ENCODE data around the gene NEK11. TPM values are rescaled to one million over a fixed set of nuclear protein-coding genes. Genes with fewer than 3 reads are reported as not detected.

Gene NEK11
- total RNA-seq, 2 donors from 2014 or later = 0.20 to 6.0 TPM

DNA sequence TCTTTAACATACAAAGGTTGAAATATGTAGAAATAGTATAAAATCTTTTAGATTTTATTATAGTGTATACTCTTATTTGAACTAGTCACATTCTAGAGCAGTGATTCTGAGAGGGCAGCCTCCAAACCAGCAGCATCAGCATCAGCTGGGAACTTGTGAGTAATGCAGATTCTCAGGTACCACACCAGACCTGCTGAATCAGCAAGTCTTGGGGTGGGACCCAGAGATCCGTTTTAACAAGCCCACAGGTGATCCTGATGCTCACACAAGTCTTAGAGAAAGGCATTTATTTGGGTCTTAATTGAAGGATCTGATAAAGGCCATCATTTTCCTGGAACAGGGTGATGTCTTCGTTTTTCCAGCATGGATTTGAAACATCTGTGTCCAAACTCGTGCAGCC, 195.9 kb downstream of the NEK11 start:
- no peaks in the 10 kb centered on the region for H3K27me3 ChIP-seq (ENCODE audit: control insufficient read depth, insufficient read depth, low read length, poor library complexity, severe bottlenecking)
- WGBS, 2 experiments (ENCODE audit: insufficient coverage in 1 of 2, insufficient read length in 1 of 2) = 85 to 89% methylated on average over 3 of the region's 3 CpGs
- Mint-ChIP-seq H3K27me3 (ENCODE audit: insufficient read depth) (no peaks in the 10 kb centered on the region), H3K9me3 (peaks cover 2% of the 10 kb centered on the region), H3K27ac (no peak overlapping the region), H3K36me3 (ENCODE audit: low read depth) (no peaks in the 10 kb centered on the region), H3K4me3 (no peak overlapping the region), H3K4me1 (no peaks in the 10 kb centered on the region)
- H3K4me1 ChIP-seq (ENCODE audit: control insufficient read depth, insufficient read depth, low read length) = no peaks in the 10 kb centered on the region
- no peaks in the 10 kb centered on the region for H3K9me3 ChIP-seq (ENCODE audit: control insufficient read depth, low read length)
- TF ChIP-seq, protein P1, sequence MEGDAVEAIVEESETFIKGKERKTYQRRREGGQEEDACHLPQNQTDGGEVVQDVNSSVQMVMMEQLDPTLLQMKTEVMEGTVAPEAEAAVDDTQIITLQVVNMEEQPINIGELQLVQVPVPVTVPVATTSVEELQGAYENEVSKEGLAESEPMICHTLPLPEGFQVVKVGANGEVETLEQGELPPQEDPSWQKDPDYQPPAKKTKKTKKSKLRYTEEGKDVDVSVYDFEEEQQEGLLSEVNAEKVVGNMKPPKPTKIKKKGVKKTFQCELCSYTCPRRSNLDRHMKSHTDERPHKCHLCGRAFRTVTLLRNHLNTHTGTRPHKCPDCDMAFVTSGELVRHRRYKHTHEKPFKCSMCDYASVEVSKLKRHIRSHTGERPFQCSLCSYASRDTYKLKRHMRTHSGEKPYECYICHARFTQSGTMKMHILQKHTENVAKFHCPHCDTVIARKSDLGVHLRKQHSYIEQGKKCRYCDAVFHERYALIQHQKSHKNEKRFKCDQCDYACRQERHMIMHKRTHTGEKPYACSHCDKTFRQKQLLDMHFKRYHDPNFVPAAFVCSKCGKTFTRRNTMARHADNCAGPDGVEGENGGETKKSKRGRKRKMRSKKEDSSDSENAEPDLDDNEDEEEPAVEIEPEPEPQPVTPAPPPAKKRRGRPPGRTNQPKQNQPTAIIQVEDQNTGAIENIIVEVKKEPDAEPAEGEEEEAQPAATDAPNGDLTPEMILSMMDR (conservative IDR thresholded peaks at IDR 0.05) = no peak
- no peak overlapping the region for H3K4me3 ChIP-seq (ENCODE audit: low read length)
- H3K9ac ChIP-seq (ENCODE audit: extremely low read depth, low read length, poor library complexity, severe bottlenecking) = no peak overlapping the region
- no peak for DNase-seq
- H3K27ac ChIP-seq (ENCODE audit: low read depth, low read length) = no peak overlapping the region
- H3K36me3 ChIP-seq (ENCODE audit: control insufficient read depth, insufficient read depth, low read length) = no peaks in the 10 kb centered on the region

- Mint-ChIP-seq H3K36me3 (ENCODE audit: low read depth) (no peaks in the 10 kb centered on the region), H3K9me3 (peaks cover 2% of the 10 kb centered on the region), H3K4me1 (no peaks in the 10 kb centered on the region), H3K4me3 (no peak overlapping the region), H3K27me3 (ENCODE audit: insufficient read depth) (no peaks in the 10 kb centered on the region), H3K27ac (no peak overlapping the region)
- 91 to 100% methylated on average over 1 to 4 of the region's 5 CpGs for WGBS, 2 experiments (ENCODE audit: insufficient coverage in 1 of 2, insufficient read length in 1 of 2)
- Histone ChIP-seq H3K27ac (ENCODE audit: low read depth, low read length) (no peak overlapping the region), H3K9ac (ENCODE audit: extremely low read depth, low read length, poor library complexity, severe bottlenecking) (no peak overlapping the region), H3K4me3 (ENCODE audit: low read length) (no peak overlapping the region), H3K4me1 (ENCODE audit: control insufficient read depth, insufficient read depth, low read length) (no peaks in the 10 kb centered on the region), H3K27me3 (ENCODE audit: control insufficient read depth, insufficient read depth, low read length, poor library complexity, severe bottlenecking) (no peaks in the 10 kb centered on the region), H3K36me3 (ENCODE audit: control insufficient read depth, insufficient read depth, low read length) (no peaks in the 10 kb centered on the region), H3K9me3 (ENCODE audit: control insufficient read depth, low read length) (no peaks in the 10 kb centered on the region)
- no peak for DNase-seq
- TF ChIP-seq, protein P1 (conservative IDR thresholded peaks at IDR 0.05) = no peak
These were observed 197.0 kb downstream of the NEK11 start for GRCh38 chr3:131223373-131224289.

- H3K4me3 Mint-ChIP-seq = no peak overlapping the region
- no peaks in the 10 kb centered on the region for H3K36me3 Mint-ChIP-seq (ENCODE audit: low read depth)
- H3K27ac Mint-ChIP-seq = no peak overlapping the region
- WGBS, 2 experiments (ENCODE audit: insufficient coverage in 1 of 2, insufficient read length in 1 of 2) = 94 to 100% methylated on average over 1 to 5 of the region's 5 CpGs
- H3K27ac ChIP-seq (ENCODE audit: low read depth, low read length) = no peak overlapping the region
- no peaks in the 10 kb centered on the region for H3K9me3 ChIP-seq (ENCODE audit: control insufficient read depth, low read length)
- no peaks in the 10 kb centered on the region for H3K27me3 Mint-ChIP-seq (ENCODE audit: insufficient read depth)
- no peaks in the 10 kb centered on the region for H3K4me1 Mint-ChIP-seq
- H3K4me3 ChIP-seq (ENCODE audit: low read length) = no peak overlapping the region
- no peaks in the 10 kb centered on the region for H3K36me3 ChIP-seq (ENCODE audit: control insufficient read depth, insufficient read depth, low read length)
- TF ChIP-seq, protein P1 (conservative IDR thresholded peaks at IDR 0.05) = no peak
- no peaks in the 10 kb centered on the region for H3K27me3 ChIP-seq (ENCODE audit: control insufficient read depth, insufficient read depth, low read length, poor library complexity, severe bottlenecking)
- H3K9me3 Mint-ChIP-seq = no peaks in the 10 kb centered on the region
- H3K4me1 ChIP-seq (ENCODE audit: control insufficient read depth, insufficient read depth, low read length) = no peaks in the 10 kb centered on the region
- no peak for DNase-seq
- H3K9ac ChIP-seq (ENCODE audit: extremely low read depth, low read length, poor library complexity, severe bottlenecking) = no peak overlapping the region
These were observed 198.3 kb downstream of the NEK11 start for GRCh38 chr3:131224886-131225550.
